Measurements from ENCODE around the gene ARL5B. TPM values are rescaled to one million over a fixed set of nuclear protein-coding genes. Genes with fewer than 3 reads are reported as not detected.
"Not testable (repeated sequence)": the region's sequence is repeated elsewhere in the genome, so short reads cannot be mapped to it uniquely, and the experiment has no call there.

ARL5B gene
- 16.7 TPM for total RNA-seq

GRCh38 chr10:18659125-18659818, at the start of gene ARL5B:
TSS of gene ARL5B (plus strand) at chr10:18659431. CDS start at chr10:18659638, 207 bp downstream.
- Histone ChIP-seq H3K4me3 (ENCODE audit: low read length in 3 of 3) (peak within 1 kb of the TSS; percentile 95 to 98 (median 98)), H3K4me1 (ENCODE audit: control insufficient read depth in 3 of 3, insufficient read depth in 3 of 3, low read length in 3 of 3) (peaks cover 4 to 20% (median 12%) of the 10 kb centered on the region in 3 donors), H3K9me3 (ENCODE audit: control insufficient read depth in 3 of 3, low read length in 3 of 3) (no peaks in the 10 kb centered on the region), H3K27ac (ENCODE audit: low read depth, low read length) (peak within 1 kb of the TSS; percentile 99), H3K9ac (ENCODE audit: low read depth in 1 of 3, low read length in 3 of 3) (peak within 1 kb of the TSS; percentile 91 to 99 (median 98)), H3K27me3 (ENCODE audit: control insufficient read depth in 3 of 3, insufficient read depth in 3 of 3, low read length in 3 of 3) (no peaks in the 10 kb centered on the region), H3K36me3 (ENCODE audit: control insufficient read depth in 3 of 3, insufficient read depth in 3 of 3, low read length in 3 of 3) (peaks cover 0 to 2% (median 0%) of the 10 kb centered on the region in 3 donors)

- H3K9me3 ChIP-seq (ENCODE audit: control insufficient read depth in 3 of 3, low read length in 3 of 3) = no peaks in the 10 kb centered on the region
- H3K4me1 ChIP-seq (ENCODE audit: control insufficient read depth in 3 of 3, insufficient read depth in 3 of 3, low read length in 3 of 3) = peaks cover 0 to 5% (median 0%) of the 10 kb centered on the region in 3 donors
- no peak overlapping the region for H3K9ac ChIP-seq (ENCODE audit: low read depth in 1 of 3, low read length in 3 of 3)
- H3K36me3 ChIP-seq (ENCODE audit: control insufficient read depth in 3 of 3, insufficient read depth in 3 of 3, low read length in 3 of 3) = peaks cover 5 to 9% (median 6%) of the 10 kb centered on the region in 3 donors
- H3K27me3 ChIP-seq (ENCODE audit: control insufficient read depth in 3 of 3, insufficient read depth in 3 of 3, low read length in 3 of 3) = no peaks in the 10 kb centered on the region
- H3K27ac ChIP-seq (ENCODE audit: low read depth, low read length) = no peak overlapping the region
- H3K4me3 ChIP-seq (ENCODE audit: low read length in 3 of 3) = no peak overlapping the region
These were observed 48.7 kb upstream of the ARL5B start for GRCh38 chr10:18610517-18610916.

GRCh38 chr10:18611168-18611567, 48.1 kb upstream of the ARL5B start:
- H3K27ac ChIP-seq (ENCODE audit: low read depth, low read length) = no peak overlapping the region
- H3K36me3 ChIP-seq (ENCODE audit: control insufficient read depth in 3 of 3, insufficient read depth in 3 of 3, low read length in 3 of 3) = peaks cover 5 to 9% (median 6%) of the 10 kb centered on the region in 3 donors
- no peak overlapping the region for H3K9ac ChIP-seq (ENCODE audit: low read depth in 1 of 3, low read length in 3 of 3)
- no peaks in the 10 kb centered on the region for H3K27me3 ChIP-seq (ENCODE audit: control insufficient read depth in 3 of 3, insufficient read depth in 3 of 3, low read length in 3 of 3)
- no peaks in the 10 kb centered on the region for H3K9me3 ChIP-seq (ENCODE audit: control insufficient read depth in 3 of 3, low read length in 3 of 3)
- H3K4me1 ChIP-seq (ENCODE audit: control insufficient read depth in 3 of 3, insufficient read depth in 3 of 3, low read length in 3 of 3) = peaks cover 0 to 5% (median 0%) of the 10 kb centered on the region in 3 donors
- no peak overlapping the region for H3K4me3 ChIP-seq (ENCODE audit: low read length in 3 of 3)

- Histone ChIP-seq H3K4me3 (ENCODE audit: low read length in 3 of 3) (no peak overlapping the region), H3K27me3 (ENCODE audit: control insufficient read depth in 3 of 3, insufficient read depth in 3 of 3, low read length in 3 of 3) (no peaks in the 10 kb centered on the region), H3K9me3 (ENCODE audit: control insufficient read depth in 3 of 3, low read length in 3 of 3) (no peaks in the 10 kb centered on the region), H3K9ac (ENCODE audit: low read depth in 1 of 3, low read length in 3 of 3) (no peak overlapping the region), H3K4me1 (ENCODE audit: control insufficient read depth in 3 of 3, insufficient read depth in 3 of 3, low read length in 3 of 3) (no peaks in the 10 kb centered on the region), H3K36me3 (ENCODE audit: control insufficient read depth in 3 of 3, insufficient read depth in 3 of 3, low read length in 3 of 3) (peaks cover 5 to 6% (median 6%) of the 10 kb centered on the region in 3 donors), H3K27ac (ENCODE audit: low read depth, low read length) (no peak overlapping the region)
These were observed 43.6 kb upstream of the ARL5B start for GRCh38 chr10:18615618-18616017.

GRCh38 chr10:18616337-18616736, 42.9 kb upstream of the ARL5B start:
- H3K9me3 ChIP-seq (ENCODE audit: control insufficient read depth in 3 of 3, low read length in 3 of 3) = no peaks in the 10 kb centered on the region
- H3K36me3 ChIP-seq (ENCODE audit: control insufficient read depth in 3 of 3, insufficient read depth in 3 of 3, low read length in 3 of 3) = peaks cover 5 to 9% (median 6%) of the 10 kb centered on the region in 3 donors
- no peaks in the 10 kb centered on the region for H3K4me1 ChIP-seq (ENCODE audit: control insufficient read depth in 3 of 3, insufficient read depth in 3 of 3, low read length in 3 of 3)
- no peaks in the 10 kb centered on the region for H3K27me3 ChIP-seq (ENCODE audit: control insufficient read depth in 3 of 3, insufficient read depth in 3 of 3, low read length in 3 of 3)
- no peak overlapping the region for H3K27ac ChIP-seq (ENCODE audit: low read depth, low read length)
- H3K4me3 ChIP-seq (ENCODE audit: low read length in 3 of 3) = no peak overlapping the region
- H3K9ac ChIP-seq (ENCODE audit: low read depth in 1 of 3, low read length in 3 of 3) = no peak overlapping the region

- Histone ChIP-seq H3K36me3 (ENCODE audit: control insufficient read depth in 3 of 3, insufficient read depth in 3 of 3, low read length in 3 of 3) (peaks cover 0 to 4% (median 3%) of the 10 kb centered on the region in 3 donors), H3K9me3 (ENCODE audit: control insufficient read depth in 3 of 3, low read length in 3 of 3) (no peaks in the 10 kb centered on the region), H3K4me3 (ENCODE audit: low read length in 3 of 3) (no peak overlapping the region), H3K27me3 (ENCODE audit: control insufficient read depth in 3 of 3, insufficient read depth in 3 of 3, low read length in 3 of 3) (no peaks in the 10 kb centered on the region), H3K4me1 (ENCODE audit: control insufficient read depth in 3 of 3, insufficient read depth in 3 of 3, low read length in 3 of 3) (no peaks in the 10 kb centered on the region), H3K27ac (ENCODE audit: low read depth, low read length) (no peak overlapping the region), H3K9ac (ENCODE audit: low read depth in 1 of 3, low read length in 3 of 3) (no peak overlapping the region)
These were observed 40.2 kb upstream of the ARL5B start for GRCh38 chr10:18619016-18619415.

- no peak overlapping the region for H3K27ac ChIP-seq (ENCODE audit: low read depth, low read length)
- H3K9me3 ChIP-seq (ENCODE audit: control insufficient read depth in 3 of 3, low read length in 3 of 3) = no peaks in the 10 kb centered on the region
- no peaks in the 10 kb centered on the region for H3K4me1 ChIP-seq (ENCODE audit: control insufficient read depth in 3 of 3, insufficient read depth in 3 of 3, low read length in 3 of 3)
- H3K27me3 ChIP-seq (ENCODE audit: control insufficient read depth in 3 of 3, insufficient read depth in 3 of 3, low read length in 3 of 3) = no peaks in the 10 kb centered on the region
- H3K4me3 ChIP-seq (ENCODE audit: low read length in 3 of 3) = no peak overlapping the region
- H3K36me3 ChIP-seq (ENCODE audit: control insufficient read depth in 3 of 3, insufficient read depth in 3 of 3, low read length in 3 of 3) = peaks cover 0 to 4% (median 3%) of the 10 kb centered on the region in 3 donors
- no peak overlapping the region for H3K9ac ChIP-seq (ENCODE audit: low read depth in 1 of 3, low read length in 3 of 3)
These were observed 38.4 kb upstream of the ARL5B start for GRCh38 chr10:18620856-18621255.

GRCh38 chr10:18623671-18624070, 35.6 kb upstream of the ARL5B start:
- H3K36me3 ChIP-seq (ENCODE audit: control insufficient read depth in 3 of 3, insufficient read depth in 3 of 3, low read length in 3 of 3); H3K9me3 ChIP-seq (ENCODE audit: control insufficient read depth in 3 of 3, low read length in 3 of 3); H3K27me3 ChIP-seq (ENCODE audit: control insufficient read depth in 3 of 3, insufficient read depth in 3 of 3, low read length in 3 of 3); H3K4me3 ChIP-seq (ENCODE audit: low read length in 3 of 3); H3K9ac ChIP-seq (ENCODE audit: low read depth in 1 of 3, low read length in 3 of 3); H3K4me1 ChIP-seq (ENCODE audit: control insufficient read depth in 3 of 3, insufficient read depth in 3 of 3, low read length in 3 of 3); H3K27ac ChIP-seq (ENCODE audit: low read depth, low read length): not testable (repeated sequence)

- Histone ChIP-seq H3K36me3 (ENCODE audit: control insufficient read depth in 3 of 3, insufficient read depth in 3 of 3, low read length in 3 of 3) (peaks cover 0 to 4% (median 3%) of the 10 kb centered on the region in 3 donors), H3K4me1 (ENCODE audit: control insufficient read depth in 3 of 3, insufficient read depth in 3 of 3, low read length in 3 of 3) (no peaks in the 10 kb centered on the region), H3K27me3 (ENCODE audit: control insufficient read depth in 3 of 3, insufficient read depth in 3 of 3, low read length in 3 of 3) (no peaks in the 10 kb centered on the region), H3K9me3 (ENCODE audit: control insufficient read depth in 3 of 3, low read length in 3 of 3) (no peaks in the 10 kb centered on the region), H3K27ac (ENCODE audit: low read depth, low read length) (no peak overlapping the region), H3K9ac (ENCODE audit: low read depth in 1 of 3, low read length in 3 of 3) (no peak overlapping the region), H3K4me3 (ENCODE audit: low read length in 3 of 3) (no peak overlapping the region)
These were observed 33.3 kb upstream of the ARL5B start for GRCh38 chr10:18625886-18626285.

GRCh38 chr10:18627452-18628018, 31.7 kb upstream of the ARL5B start:
- H3K36me3 ChIP-seq (ENCODE audit: control insufficient read depth in 3 of 3, insufficient read depth in 3 of 3, low read length in 3 of 3); H3K27me3 ChIP-seq (ENCODE audit: control insufficient read depth in 3 of 3, insufficient read depth in 3 of 3, low read length in 3 of 3); H3K4me1 ChIP-seq (ENCODE audit: control insufficient read depth in 3 of 3, insufficient read depth in 3 of 3, low read length in 3 of 3); H3K9me3 ChIP-seq (ENCODE audit: control insufficient read depth in 3 of 3, low read length in 3 of 3); H3K27ac ChIP-seq (ENCODE audit: low read depth, low read length): not testable (repeated sequence)
- H3K9ac ChIP-seq (ENCODE audit: low read depth in 1 of 3, low read length in 3 of 3) = peak overlapping the region; percentile 71 to 77 (median 76)
- H3K4me3 ChIP-seq (ENCODE audit: low read length in 3 of 3) = peak overlapping the region; percentile 62 to 72 (median 69)

Data from skeletal muscle tissue (tissue), 4 donors.